ENCODE data around the gene FBLN7.

Gene FBLN7

DNA sequence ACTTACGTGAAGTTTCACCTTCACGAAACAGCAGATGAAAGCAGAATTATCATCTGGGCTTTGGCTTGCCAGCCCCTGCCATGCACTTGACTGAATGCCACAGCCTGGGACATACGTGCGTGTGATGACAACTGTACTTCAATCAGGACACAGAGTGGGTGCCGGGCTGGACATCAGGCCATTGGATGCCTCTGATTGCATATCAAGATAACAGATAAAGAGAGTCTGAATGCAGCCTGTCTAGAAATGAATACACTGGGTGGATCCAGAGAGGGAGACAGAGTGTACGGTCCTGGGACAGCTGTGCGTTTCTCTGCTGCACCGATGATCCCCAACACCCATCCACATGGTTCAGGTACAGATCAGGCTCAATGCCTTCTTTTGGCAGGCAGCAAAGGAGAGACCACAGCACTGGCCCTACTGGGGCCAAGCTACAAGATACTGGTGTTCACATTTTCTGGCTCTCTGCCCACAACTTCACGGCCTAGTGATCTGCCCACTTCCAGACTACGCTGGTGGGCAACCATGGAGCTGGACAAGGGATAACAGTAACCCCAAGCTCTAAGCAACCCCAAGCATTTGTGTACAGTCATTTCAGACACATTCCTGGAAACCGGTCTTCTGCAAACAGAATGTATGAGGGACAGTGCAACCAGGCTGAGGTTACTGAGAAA lies 35.6 kb downstream of the FBLN7 start:
- DNase-seq (ENCODE audit: low read depth) = no peak
- no peak overlapping the region for H3K4me3 ChIP-seq (ENCODE audit: low read depth, low read length)

GRCh38 chr2:112174383-112174782 lies 36.2 kb downstream of the FBLN7 start:
- TF ChIP-seq CTCF (IDR thresholded peaks at IDR 0.05; ENCODE audit: low read depth, low read length, missing control alignments) = no peak
- DNase-seq (ENCODE audit: low read depth) = no peak
- H3K4me3 ChIP-seq (ENCODE audit: low read depth, low read length) = no peak overlapping the region; the same call in 1 of the 2 replicates

More for the DNA sequence above, 35.6 kb downstream of the FBLN7 start:
- no peak for TF ChIP-seq CTCF (IDR thresholded peaks at IDR 0.05; ENCODE audit: low read depth, low read length, missing control alignments)

GRCh38 chr2:112175333-112175732 lies 37.1 kb downstream of the FBLN7 start:
- no peak for TF ChIP-seq CTCF (IDR thresholded peaks at IDR 0.05; ENCODE audit: low read depth, low read length, missing control alignments)
- H3K4me3 ChIP-seq (ENCODE audit: low read depth, low read length) = no peak overlapping the region
- DNase-seq (ENCODE audit: low read depth) = no peak

DNA sequence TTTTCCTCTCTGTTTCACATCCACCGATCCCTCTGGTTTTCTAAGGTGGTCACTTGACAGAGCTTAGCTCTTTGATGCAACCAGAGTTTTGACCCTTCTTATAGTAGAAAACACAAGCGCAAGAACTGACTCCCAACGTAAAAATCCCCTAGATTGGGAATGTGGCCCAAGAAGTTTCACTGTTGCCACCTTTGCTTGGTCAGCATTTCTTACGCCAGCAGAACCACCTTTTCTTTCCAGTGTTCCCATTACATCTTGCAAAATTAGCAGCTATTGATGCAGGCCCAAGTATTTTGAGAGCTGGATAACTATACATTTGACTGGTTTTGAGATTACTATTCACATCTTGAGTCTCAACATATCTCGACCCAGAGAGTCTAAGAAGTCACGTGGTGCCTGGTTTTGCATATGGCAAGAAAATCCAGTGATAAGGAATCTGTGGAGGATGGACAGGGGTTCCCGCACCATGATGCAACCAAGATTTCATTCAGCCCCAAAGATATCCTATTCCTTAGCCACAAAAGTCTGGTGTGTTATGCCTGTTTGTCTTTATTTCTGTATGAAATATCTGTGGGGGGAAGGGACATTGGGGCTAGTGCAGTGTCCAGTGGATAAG lies 37.9 kb downstream of the FBLN7 start:
- no peak overlapping the region for H3K4me3 ChIP-seq (ENCODE audit: low read depth, low read length)
- DNase-seq (ENCODE audit: low read depth) = no peak
- TF ChIP-seq CTCF (IDR thresholded peaks at IDR 0.05; ENCODE audit: low read depth, low read length, missing control alignments) = no peak

GRCh38 chr2:112181571-112182290 lies 43.5 kb downstream of the FBLN7 start:
- no peak overlapping the region for H3K4me3 ChIP-seq (ENCODE audit: low read depth, low read length)
- no peak for DNase-seq (ENCODE audit: low read depth)
- TF ChIP-seq CTCF (IDR thresholded peaks at IDR 0.05; ENCODE audit: low read depth, low read length, missing control alignments) = no peak

DNA sequence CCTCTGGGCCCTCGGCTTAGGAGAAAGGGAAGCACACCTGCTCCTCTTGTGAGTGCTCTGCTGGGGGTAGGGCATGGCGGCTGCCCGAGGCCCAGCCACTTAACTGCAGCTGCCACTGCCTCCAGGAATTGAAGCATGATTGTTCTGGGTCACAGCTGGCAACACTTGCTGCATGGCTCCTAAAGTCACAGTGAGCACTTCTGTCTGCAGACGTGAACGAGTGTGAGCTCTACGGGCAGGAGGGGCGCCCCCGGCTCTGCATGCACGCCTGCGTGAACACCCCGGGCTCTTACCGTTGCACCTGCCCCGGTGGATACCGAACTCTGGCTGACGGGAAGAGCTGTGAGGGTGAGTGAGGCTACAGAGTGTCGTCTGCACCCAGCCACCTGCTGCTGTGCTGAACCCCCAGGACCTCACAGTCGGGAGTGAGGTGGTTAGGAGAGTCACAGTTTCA lies 44.4 kb downstream of the FBLN7 start:
- no peak overlapping the region for H3K4me3 ChIP-seq (ENCODE audit: low read depth, low read length)
- TF ChIP-seq CTCF (IDR thresholded peaks at IDR 0.05; ENCODE audit: low read depth, low read length, missing control alignments) = no peak
- no peak for DNase-seq (ENCODE audit: low read depth)
